Stimulated activated naive CD4-positive, alpha-beta T cell (primary cell): ENCODE results near the gene IGSF9.
A peak's percentile ranks its signal among the peaks of the same experiment; 100 is the strongest.

Experiments
- DNase-seq, 6 experiments: peaks; one replicate each; lab custom pipeline; 2025; lab: John Stamatoyannopoulos, UW

Gene IGSF9

GRCh38 chr1:159898527-159898926, 46.9 kb downstream of the IGSF9 start:
- no peak for DNase-seq

DNA sequence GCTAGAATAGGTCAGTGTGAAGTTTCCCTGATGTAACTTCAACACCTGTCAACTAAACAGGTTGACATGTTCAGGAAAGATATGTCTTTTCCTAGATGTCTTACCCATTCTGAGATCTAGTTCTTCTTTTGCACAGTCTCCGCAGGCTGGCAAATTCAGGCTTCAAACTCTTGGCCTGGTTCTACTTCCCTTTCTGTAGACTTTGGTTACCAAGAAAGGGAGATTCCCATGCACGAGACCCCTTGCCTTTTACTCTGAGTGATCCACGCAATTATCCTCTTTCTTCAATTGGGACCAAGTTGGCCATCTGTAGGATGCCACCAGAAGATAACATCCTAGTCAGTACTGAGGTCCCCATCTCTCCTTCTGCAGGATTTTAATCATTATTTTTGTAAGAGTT, 47.5 kb downstream of the IGSF9 start:
- no peak for DNase-seq

DNA sequence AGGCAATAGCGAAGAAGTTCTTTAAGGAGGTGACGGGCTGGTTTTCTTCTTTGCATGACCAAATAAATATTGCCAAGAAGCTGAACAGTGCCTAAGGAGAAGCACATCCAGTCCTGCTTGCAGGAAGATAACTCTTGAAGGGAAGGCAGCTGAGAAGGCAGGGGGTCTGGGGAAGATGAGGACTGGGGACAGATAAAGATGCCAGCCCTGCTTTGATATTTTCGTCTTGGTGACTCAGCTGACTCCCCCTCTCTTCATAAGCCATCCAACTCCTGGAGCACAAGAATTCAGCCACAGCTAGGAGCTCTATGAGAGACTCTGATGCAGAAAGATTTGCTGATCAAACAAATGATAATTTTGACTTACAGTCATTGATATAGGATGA, 48.9 kb downstream of the IGSF9 start:
- DNase-seq: no peak

DNA sequence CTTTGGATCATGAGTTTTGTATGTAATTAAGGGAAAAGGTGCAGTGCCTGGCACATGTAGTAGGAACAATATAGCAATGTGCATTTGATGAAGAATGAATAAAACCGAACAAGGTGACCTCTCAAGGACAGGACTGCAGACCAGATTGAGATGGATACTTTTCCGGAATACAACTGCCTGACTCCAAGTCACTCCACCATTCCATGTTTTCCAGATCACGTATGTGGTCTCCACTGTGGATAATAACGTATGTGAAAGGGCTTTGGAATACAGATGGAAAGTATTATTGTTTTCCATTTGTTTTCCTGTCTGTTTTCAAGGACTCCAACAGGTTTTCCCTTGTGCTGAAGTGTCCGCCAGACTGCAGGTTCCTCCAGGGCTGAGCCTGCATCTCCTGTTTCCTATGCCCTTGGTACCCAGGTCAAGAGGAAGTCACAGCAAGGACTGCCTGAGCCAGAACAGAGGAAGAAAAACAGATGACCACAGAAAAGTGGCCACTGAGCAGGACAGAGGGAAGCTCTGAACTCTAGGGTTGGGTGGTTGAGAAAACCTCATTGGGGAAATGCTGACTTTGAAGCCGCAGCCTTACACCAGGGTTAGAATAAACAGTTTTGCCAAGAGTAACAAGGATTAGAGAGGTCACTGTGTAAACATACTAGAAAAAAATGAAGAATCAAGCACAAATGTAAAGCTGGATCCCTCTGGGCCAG, 49.4 kb downstream of the IGSF9 start:
- DNase-seq: no peak

DNA sequence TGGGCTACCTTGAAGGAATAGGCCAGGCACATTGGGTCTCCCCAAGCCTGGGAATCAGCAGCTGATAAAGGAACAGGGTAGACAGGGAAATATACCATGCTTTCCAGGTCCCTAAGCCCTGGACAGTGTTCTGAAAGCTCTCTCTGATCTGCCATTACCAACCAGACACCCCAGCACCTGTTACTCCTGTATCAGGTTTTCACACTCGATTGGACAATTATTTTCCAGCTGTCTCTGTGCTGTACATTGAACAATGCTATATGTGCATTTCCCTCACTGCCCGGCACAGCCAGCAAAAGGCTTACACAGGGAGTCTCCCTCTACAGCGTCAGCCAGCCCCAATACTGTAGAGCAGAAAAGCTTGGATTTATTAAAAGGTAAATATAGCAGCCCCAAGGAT, 50.1 kb downstream of the IGSF9 start:
- no peak for DNase-seq

- peak in 1 of 6 experiments; percentile 17 for DNase-seq
These were observed 52.5 kb downstream of the IGSF9 start for GRCh38 chr1:159892944-159893343.

DNA sequence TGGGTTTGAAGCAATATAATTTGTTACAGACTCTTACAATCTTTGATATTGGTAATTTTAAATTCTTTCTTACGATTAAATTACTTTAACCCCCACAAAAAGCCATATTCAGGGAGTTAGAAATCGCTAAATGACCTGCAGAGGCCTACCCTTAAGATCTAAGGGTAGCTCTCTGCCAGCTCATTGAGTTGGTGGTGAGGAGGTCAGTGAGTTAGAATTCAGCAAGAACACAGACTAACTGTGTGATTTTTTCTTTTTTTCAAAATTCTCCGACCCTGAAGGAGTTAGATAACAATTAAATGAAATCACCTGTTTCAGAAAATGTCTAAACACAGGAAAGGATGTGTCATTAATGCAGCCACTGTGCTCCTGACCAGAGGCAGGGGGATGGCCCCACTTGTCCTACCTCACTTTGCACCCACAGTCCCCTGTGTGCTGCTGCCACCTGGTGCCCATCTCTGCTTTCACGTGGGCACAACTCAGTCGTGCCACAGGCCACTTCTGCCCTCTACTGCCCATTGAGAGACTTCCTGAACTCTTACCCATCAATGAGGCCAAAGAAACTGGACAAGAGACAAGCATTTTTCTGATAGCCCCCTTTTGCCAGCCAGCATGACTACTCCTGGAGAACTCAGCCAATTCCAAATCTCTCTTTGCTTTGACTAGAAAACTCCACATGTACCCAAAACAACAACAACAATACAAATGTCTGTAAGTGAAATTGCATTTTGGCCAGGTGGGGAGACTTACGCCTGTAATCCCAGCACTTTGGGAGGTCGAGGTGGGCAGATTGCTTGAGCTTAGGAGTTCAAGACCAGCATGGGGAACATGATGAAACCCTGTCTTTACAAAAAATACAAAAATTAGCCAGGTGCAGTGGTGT, 53.9 kb downstream of the IGSF9 start:
- DNase-seq: peak; percentile 44 to 72 (median 62)

DNA sequence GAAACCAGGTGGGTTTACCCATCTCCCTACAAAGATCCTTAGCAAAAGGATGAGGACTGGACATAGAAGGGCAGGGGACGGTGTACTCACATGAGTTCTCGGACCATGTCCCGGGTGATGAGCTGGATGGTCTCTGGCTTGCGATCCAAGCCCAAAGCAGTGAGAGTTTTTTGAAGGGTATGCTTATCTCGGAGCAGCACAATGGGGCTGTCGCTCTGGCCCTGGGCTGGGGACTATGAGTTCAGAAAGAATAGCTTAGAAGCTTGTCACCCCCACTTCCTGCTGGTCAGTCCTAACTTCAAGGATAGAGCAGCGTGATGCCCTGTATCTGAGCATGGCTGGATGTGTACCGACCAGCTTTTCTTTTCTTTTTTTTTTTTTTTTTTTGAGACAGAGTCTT, 55.0 kb downstream of the IGSF9 start:
- DNase-seq: no peak

GRCh38 chr1:159889821-159890252, 55.6 kb downstream of the IGSF9 start:
- no peak for DNase-seq

DNA sequence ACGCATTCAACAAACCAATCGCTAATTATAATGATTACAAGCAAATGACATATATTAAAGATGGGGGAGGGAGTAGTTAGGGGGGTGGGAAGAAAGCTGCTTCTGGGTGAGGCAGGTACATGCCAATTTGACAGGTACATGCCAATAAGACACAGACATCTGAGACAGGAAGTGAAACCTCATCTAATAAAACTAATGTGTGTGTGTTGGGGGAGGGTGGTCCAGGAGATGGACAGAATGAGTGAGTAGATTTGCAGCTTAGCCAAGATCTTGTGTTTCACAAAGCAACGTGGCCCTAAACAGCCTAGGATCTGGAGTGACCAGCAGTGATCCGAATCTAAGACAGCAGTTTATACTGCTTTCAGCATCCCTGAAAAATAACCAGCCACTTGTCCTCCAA, 56.2 kb downstream of the IGSF9 start:
- no peak for DNase-seq

DNA sequence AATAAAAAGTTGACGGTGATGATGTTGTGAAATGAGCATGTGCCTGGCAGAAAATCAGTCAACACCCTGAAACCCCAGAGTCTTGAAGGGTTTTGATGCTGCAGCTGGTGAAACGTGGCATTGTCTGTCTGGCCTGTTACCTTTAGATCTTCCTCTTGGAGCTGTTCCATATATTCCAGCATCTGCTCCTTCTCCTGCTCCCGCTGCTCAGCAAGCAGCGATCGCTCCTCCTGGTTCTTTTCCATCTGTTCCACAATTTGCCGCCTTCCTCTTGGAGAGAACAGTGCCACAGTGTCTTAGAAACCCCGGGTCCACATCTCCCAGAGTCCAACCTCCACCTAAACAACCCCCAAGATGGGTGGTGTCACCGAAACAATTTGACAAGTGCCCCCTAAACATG, 61.1 kb downstream of the IGSF9 start:
- DNase-seq: no peak

- no peak for DNase-seq
These were observed 62.3 kb downstream of the IGSF9 start for GRCh38 chr1:159883134-159883533.

DNA sequence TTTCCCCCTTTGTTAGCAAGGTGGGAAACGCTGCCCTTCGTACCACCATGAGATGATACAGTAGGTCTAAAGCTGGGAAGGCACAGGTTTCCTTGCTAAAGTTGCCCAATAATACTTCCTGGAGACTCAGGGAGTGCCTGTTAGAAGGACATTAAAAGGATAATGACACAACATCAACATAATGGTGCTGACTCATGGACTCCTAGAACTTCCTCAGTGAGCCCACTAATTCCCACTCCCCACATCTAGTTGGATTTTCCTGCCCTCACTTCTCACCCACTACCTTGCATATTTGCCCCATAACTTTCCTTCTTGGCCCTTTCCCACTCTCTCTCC, 62.9 kb downstream of the IGSF9 start:
- DNase-seq: no peak

DNA sequence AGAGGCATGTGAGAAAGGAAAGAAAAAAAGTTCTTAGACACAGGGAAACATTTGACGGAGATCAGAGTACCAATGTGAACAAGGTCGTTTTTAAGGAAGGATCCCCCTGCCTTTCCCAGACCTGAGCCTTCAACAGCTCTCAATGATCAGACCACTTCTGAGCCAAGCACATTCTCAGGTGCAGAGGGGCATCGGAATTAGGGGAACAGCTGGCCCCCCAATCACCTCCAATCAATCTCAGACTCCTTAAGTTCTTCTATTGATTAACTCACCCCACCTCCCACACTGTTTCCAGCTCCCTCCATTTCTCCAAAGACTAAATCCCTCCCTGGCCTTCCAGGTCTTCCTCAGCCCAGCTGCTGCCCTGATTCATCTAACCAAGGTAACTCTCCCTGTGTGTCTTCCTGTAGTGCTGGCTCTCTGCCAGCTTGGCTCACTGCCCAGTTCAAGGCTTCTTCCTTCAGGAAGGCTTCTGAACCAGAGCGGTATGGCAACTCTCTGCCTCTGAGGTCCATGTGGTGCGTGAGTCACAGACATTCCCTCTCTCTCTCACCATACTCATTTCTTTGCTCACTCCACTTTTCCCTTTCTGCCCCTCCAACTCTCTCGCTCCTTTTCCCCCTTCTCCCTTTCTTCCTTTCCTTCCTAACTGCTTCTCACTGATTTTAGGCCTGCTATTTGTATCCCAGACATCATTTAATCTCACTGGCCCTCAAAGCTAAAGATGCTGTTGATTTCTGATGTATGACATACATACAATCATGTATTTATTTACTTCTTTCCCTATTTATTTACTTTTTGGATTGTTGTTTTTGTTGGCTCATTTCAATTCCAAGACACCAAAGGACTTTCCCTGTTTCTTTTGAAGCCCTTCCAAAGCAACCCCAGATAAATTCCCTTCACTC, 63.5 kb downstream of the IGSF9 start:
- DNase-seq: peak in 5 of 6 experiments; percentile 4 to 38 (median 18)

DNA sequence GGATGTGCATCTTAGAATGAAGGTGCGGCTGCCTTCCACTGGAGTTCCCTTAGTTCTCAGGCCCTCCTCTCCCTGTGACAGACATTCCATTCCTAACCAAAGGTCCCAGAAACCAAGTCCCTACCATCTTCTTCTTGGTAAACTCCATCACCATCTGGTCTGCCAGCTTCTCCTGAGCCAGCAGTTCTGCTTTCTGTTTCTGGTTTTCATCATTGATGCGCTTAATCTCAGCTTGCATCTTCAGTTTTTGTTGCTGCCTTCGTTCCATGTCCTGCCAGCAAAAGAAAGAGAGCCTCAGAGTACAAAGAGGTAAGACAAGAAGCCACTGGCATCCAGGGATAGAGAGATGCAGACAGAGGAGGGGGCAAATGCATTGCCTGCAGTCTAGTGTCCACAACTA, 65.0 kb downstream of the IGSF9 start:
- DNase-seq: no peak

DNA sequence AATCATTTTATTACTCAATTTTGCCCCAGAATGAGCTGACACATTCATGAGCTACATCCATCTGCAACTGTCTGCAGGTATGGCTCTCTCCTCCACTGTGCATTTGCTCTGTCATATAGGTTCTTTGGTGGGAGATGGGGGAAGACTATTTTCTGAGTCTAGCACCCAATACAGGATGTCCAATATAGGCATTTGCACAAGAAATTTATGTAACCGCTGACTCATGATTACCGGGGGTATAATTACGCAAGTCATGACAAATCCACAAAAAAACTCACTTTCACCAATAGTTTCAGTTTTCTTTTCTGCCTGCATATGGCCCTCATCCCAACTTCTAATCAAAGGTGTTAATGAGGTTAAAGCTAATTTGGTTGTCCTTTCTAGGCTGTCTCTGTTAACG, 65.4 kb downstream of the IGSF9 start:
- no peak for DNase-seq

- DNase-seq: no peak
These were observed 66.3 kb downstream of the IGSF9 start for GRCh38 chr1:159879136-159879535.

- no peak for DNase-seq
These were observed 67.5 kb downstream of the IGSF9 start for GRCh38 chr1:159877695-159878444.
